Smooth muscle cell (in vitro differentiated cells): ENCODE results near the gene IQUB. TPM values are rescaled to one million over a fixed set of nuclear protein-coding genes. Genes with fewer than 3 reads are reported as not detected.
"Not testable (repeated sequence)": the region's sequence is repeated elsewhere in the genome, so short reads cannot be mapped to it uniquely, and the experiment has no call there.

Experiments
- DNase-seq: peaks from one replicate; lab custom pipeline; 2025; ENCODE audit not compliant: unreplicated experiment; lab: John Stamatoyannopoulos, UW
- H2AFZ ChIP-seq: fragments of 200-600 bp; sonication (generic); 2 replicates; pipeline ENCODE4 v1.6.0; 2016; ENCODE audit warnings: antibody characterized with exemption, low read depth, mild to moderate bottlenecking
- H3F3A ChIP-seq: fragments of 200-600 bp; sonication (generic); 2 replicates; pipeline ENCODE4 v1.6.0; 2017; ENCODE audit warnings: antibody characterized with exemption, low read depth
- H3K27ac ChIP-seq: fragments of 200-600 bp; sonication (generic); 2 replicates; pipeline ENCODE4 v1.5.1; 2016; ENCODE audit warnings: low read depth, mild to moderate bottlenecking
- H3K27me3 ChIP-seq: fragments of 200-600 bp; sonication (generic); 2 replicates; pipeline ENCODE4 v1.6.1; 2016; ENCODE audit warnings: low read depth, mild to moderate bottlenecking
- H3K36me3 ChIP-seq: fragments of 200-600 bp; sonication (generic); 2 replicates; pipeline ENCODE4 v1.5.1; 2016; ENCODE audit warnings: low read depth
- H3K4me1 ChIP-seq: fragments of 200-600 bp; sonication (generic); 2 replicates; pipeline ENCODE4 v1.5.1; 2016; ENCODE audit warnings: low read depth
- H3K4me2 ChIP-seq: fragments of 200-600 bp; sonication (generic); 2 replicates; pipeline ENCODE4 v1.6.0; 2016; ENCODE audit warnings: mild to moderate bottlenecking
- H3K4me3 ChIP-seq: fragments of 200-600 bp; sonication (generic); 2 replicates; pipeline ENCODE4 v1.5.1; 2016; ENCODE audit warnings: mild to moderate bottlenecking
- H3K79me2 ChIP-seq: fragments of 200-600 bp; sonication (generic); 2 replicates; pipeline ENCODE4 v1.6.0; 2016; ENCODE audit warnings: low read depth, mild to moderate bottlenecking
- H3K9ac ChIP-seq: fragments of 200-600 bp; sonication (generic); 2 replicates; pipeline ENCODE4 v1.6.0; 2016; ENCODE audit warnings: low read depth
- H3K9me3 ChIP-seq: fragments of 200-600 bp; sonication (generic); replicated peaks from 2 replicates; pipeline ENCODE4 v1.5.1; 2016; ENCODE audit warnings: low read depth
- H4K20me1 ChIP-seq: fragments of 200-600 bp; sonication (generic); 2 replicates; pipeline ENCODE4 v1.6.0; 2016; ENCODE audit warnings: low read depth
- WGBS: methylation state at CpG from one replicate; pipeline ENCODE4 v1.1.7; 2016; ENCODE audit warnings: low lambda C conversion rate; 5-methylcytosine and 5-hydroxymethylcytosine counted together
- polyA plus RNA-seq: library from polyadenylated mRNA; unstranded; fragments of >200 nt; fragmentation: Nextera tagmentation; extraction: Ambion mirVana; gene quantifications from 2 replicates; pipeline ENCODE4 v1.2.1, GENCODE V29; 2016
- total RNA-seq: library from RNA; depleted of rRNA; stranded (reverse); fragments of >200 nt; gene quantifications from 2 replicates; pipeline ENCODE4 v1.2.3, GENCODE V29; 2014
- TF ChIP-seq, protein P1 (sequence below): fragments of 200-600 bp; sonication (generic); IDR thresholded peaks from 2 replicates; pipeline ENCODE4 v1.5.1; 2017; ENCODE audit warnings: borderline replicate concordance, mild to moderate bottlenecking, antibody characterized with exemption; ENCODE audit not compliant: insufficient read depth, poor library complexity, severe bottlenecking

The IQUB gene
- total and polyA plus RNA-seq, 2 experiments from 2014 or later: 0.58 to 2.1 TPM

- TF ChIP-seq, protein P1, sequence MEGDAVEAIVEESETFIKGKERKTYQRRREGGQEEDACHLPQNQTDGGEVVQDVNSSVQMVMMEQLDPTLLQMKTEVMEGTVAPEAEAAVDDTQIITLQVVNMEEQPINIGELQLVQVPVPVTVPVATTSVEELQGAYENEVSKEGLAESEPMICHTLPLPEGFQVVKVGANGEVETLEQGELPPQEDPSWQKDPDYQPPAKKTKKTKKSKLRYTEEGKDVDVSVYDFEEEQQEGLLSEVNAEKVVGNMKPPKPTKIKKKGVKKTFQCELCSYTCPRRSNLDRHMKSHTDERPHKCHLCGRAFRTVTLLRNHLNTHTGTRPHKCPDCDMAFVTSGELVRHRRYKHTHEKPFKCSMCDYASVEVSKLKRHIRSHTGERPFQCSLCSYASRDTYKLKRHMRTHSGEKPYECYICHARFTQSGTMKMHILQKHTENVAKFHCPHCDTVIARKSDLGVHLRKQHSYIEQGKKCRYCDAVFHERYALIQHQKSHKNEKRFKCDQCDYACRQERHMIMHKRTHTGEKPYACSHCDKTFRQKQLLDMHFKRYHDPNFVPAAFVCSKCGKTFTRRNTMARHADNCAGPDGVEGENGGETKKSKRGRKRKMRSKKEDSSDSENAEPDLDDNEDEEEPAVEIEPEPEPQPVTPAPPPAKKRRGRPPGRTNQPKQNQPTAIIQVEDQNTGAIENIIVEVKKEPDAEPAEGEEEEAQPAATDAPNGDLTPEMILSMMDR: no peak
- peak overlapping the region; percentile 81 for H3K4me2 ChIP-seq
- no peaks in the 10 kb centered on the region for H3K27me3 ChIP-seq
- no peak overlapping the region for H3K9ac ChIP-seq
- no peaks in the 10 kb centered on the region for H3K36me3 ChIP-seq
- H3K27ac ChIP-seq: peak overlapping the region; percentile 54
- H3K9me3 ChIP-seq: no peaks in the 10 kb centered on the region
- H3K4me3 ChIP-seq: peak overlapping the region; percentile 73
- H3K79me2 ChIP-seq: no peaks in the 10 kb centered on the region
- H4K20me1 ChIP-seq: no peaks in the 10 kb centered on the region
- no peak overlapping the region for H2AFZ ChIP-seq
- DNase-seq: no peak
- H3K4me1 ChIP-seq: peaks cover 10% of the 10 kb centered on the region
- 93% methylated on average over 12 of the region's 12 CpGs for WGBS
- peaks cover 22% of the 10 kb centered on the region for H3F3A ChIP-seq
These were observed 1.1 kb upstream of the IQUB start for GRCh38 chr7:123535517-123535916.

- Histone ChIP-seq H3K9ac (peak overlapping the region; percentile 89), H3K4me3 (peak overlapping the region; percentile 73), H3K36me3 (no peaks in the 10 kb centered on the region), H3K27ac (peak overlapping the region; percentile 88), H4K20me1 (no peaks in the 10 kb centered on the region), H2AFZ (peak overlapping the region; percentile 95), H3F3A (peaks cover 14% of the 10 kb centered on the region), H3K4me1 (peaks cover 10% of the 10 kb centered on the region), H3K27me3 (no peaks in the 10 kb centered on the region), H3K9me3 (no peaks in the 10 kb centered on the region), H3K4me2 (peak overlapping the region; percentile 88), H3K79me2 (no peaks in the 10 kb centered on the region)
- WGBS: 4% methylated on average over 9 of the region's 9 CpGs
- TF ChIP-seq, protein P1: no peak
- DNase-seq: no peak
These were observed 439 bp downstream of the IQUB start for GRCh38 chr7:123533929-123534382.

- 80% methylated on average over 3 of the region's 3 CpGs for WGBS
- Histone ChIP-seq H3K27ac (peak overlapping the region; percentile 88), H2AFZ (peak overlapping the region; percentile 95), H3K4me3 (peak overlapping the region; percentile 73), H3F3A (peaks cover 14% of the 10 kb centered on the region), H3K27me3 (no peaks in the 10 kb centered on the region), H3K9ac (peak overlapping the region; percentile 89), H3K4me1 (peaks cover 10% of the 10 kb centered on the region), H3K79me2 (no peaks in the 10 kb centered on the region), H4K20me1 (no peaks in the 10 kb centered on the region), H3K4me2 (peak overlapping the region; percentile 88), H3K9me3 (no peaks in the 10 kb centered on the region), H3K36me3 (no peaks in the 10 kb centered on the region)
- TF ChIP-seq, protein P1: no peak
- DNase-seq: no peak
These were observed 860 bp downstream of the IQUB start for GRCh38 chr7:123533553-123533917.

DNA sequence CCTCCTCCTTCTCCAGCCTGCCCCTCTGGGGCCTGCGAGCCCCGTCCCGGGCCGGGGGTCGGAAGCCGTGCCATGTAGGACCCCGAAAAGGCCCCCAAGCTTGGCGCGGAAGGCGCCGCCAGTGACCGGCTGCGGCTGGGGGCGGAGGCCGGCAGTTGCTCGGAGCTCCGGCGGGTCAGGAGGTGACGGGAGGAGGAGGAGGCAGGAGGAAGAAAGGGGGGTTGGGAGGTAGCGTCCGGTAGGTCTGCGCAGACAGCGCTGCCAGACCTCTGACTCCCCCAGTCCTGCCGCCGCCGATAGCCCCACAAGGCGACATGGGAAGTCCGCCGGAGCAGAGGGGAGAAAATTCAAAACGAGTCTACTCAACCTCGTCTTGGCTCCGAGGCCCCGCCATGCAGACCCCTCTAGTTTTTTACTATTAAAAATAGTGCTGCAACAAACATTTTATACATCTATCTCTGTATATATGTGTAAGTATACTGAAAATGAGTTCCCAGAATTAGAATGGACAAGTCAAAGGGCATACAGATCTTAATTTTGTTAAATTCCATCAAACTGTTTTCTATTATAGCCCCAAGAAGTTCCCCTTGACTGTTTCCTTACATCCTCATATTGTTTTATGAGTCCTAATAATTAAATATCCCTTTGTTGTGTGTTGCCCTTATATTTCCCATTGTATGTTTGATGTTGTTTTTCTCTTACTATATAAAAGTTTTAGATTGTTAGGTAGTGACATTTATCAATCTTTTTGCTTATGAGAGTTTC is 1.4 kb downstream of the IQUB start:
- H3K79me2 ChIP-seq, H3K4me1 ChIP-seq, H3K27me3 ChIP-seq, H3K36me3 ChIP-seq, H3K9me3 ChIP-seq, H4K20me1 ChIP-seq, DNase-seq: not testable (repeated sequence)
- Histone ChIP-seq H2AFZ (peak overlapping the region; percentile 72), H3K27ac (peak overlapping the region; percentile 88), H3K4me3 (peak overlapping the region; percentile 73), H3F3A (peaks cover 14% of the 10 kb centered on the region), H3K9ac (peak overlapping the region; percentile 39), H3K4me2 (peak overlapping the region; percentile 88)
- WGBS: 2% methylated on average over 28 of the region's 33 CpGs

GRCh38 chr7:123532343-123532742 is 2.1 kb downstream of the IQUB start:
- H3K79me2 ChIP-seq, DNase-seq: not testable (repeated sequence)
- peak overlapping the region; percentile 84 for H2AFZ ChIP-seq

DNA sequence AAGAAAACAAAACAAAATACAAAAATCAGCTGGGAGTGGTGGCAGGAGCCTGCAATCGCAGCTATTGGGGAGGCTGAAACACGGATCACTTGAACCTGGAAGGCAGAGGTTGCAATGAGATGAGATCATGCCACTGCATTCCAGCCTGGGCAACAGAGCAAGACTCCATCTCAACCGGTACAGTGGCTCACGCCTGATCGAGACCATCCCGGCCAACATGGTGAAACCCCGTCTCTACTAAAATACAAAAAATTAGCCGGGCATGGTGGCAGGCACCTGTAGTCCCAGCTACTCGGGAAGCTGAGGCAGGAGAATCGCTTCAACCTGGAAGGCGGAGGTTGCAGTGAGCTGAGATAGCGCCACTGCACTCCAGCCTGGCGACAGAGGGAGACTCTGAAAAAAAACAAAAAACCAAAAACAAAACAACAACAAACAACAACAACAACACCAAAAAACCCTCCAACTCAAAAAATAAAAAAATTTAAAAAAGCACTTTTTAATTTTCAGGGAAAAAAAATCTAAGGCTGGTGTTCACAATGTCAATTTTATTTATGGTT is 4.3 kb downstream of the IQUB start:
- not testable (repeated sequence) for H3K79me2 ChIP-seq

More at GRCh38 chr7:123532343-123532742, 2.1 kb downstream of the IQUB start:
- 8% methylated on average over 5 of the region's 14 CpGs for WGBS
- not testable (repeated sequence) for H3K27me3 ChIP-seq, H3K36me3 ChIP-seq, H4K20me1 ChIP-seq, H3K4me1 ChIP-seq, H3K27ac ChIP-seq, H3K9me3 ChIP-seq
- peak overlapping the region; percentile 39 for H3K9ac ChIP-seq
- peak overlapping the region; percentile 88 for H3K4me2 ChIP-seq
- peak overlapping the region; percentile 73 for H3K4me3 ChIP-seq
- peaks cover 14% of the 10 kb centered on the region for H3F3A ChIP-seq

More for the DNA sequence above, 4.3 kb downstream of the IQUB start:
- not testable (repeated sequence) for H2AFZ ChIP-seq, H3K4me2 ChIP-seq, H3K4me3 ChIP-seq, H3K9ac ChIP-seq, H3K27ac ChIP-seq, H3K9me3 ChIP-seq, DNase-seq, H3K36me3 ChIP-seq, H4K20me1 ChIP-seq, H3K27me3 ChIP-seq, H3K4me1 ChIP-seq
- WGBS: 96% methylated on average over 13 of the region's 13 CpGs
- H3F3A ChIP-seq: peaks cover 11% of the 10 kb centered on the region
